Measurements from ENCODE around the gene NCKAP5.

Gene NCKAP5

DNA sequence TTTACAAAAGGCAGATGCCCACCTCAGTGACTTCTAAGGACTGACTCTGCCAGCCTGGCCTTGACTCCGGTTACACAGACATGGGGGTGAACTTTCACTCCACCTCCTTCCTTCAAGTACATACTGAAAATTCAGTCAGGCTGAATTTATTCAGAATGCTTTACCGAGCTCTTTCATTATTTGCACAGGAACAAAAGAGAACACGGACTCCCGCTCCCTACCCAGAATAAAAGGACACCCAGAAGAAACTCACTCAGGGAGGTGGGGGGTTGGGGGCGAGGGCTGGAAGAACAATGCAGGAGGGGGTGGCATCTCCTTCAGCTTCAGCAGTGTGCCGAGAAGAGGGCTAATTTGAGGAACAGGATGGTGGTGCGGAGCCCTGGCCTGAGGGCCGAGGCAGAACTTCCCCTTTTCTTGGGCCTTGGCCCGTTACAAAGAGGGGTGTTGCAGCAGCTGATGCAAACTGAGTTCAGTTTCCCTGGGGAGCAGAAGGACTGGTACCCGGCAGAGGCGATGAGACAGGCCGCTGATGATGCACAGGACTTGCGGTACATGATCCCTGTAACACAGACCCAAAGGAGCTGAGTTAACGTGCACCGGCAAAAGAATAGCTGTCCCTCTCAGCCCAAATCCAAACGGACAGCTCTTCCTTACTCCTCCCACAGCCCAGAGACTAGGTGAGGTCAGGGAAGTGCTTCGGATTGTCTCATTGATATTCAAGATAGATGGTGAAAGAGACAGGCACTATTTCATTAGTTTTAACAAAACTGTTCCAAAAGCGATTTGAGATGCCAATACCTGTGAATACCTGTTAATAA lies 922.3 kb downstream of the NCKAP5 start:
- FAIRE-seq: no peak

DNA sequence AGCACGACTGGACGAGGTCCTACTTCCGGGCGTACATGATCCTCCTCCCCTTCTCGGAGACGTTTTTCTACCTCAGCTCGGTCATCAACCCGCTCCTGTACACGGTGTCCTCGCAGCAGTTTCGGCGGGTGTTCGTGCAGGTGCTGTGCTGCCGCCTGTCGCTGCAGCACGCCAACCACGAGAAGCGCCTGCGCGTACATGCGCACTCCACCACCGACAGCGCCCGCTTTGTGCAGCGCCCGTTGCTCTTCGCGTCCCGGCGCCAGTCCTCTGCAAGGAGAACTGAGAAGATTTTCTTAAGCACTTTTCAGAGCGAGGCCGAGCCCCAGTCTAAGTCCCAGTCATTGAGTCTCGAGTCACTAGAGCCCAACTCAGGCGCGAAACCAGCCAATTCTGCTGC lies 923.1 kb downstream of the NCKAP5 start:
- no peak for FAIRE-seq

DNA sequence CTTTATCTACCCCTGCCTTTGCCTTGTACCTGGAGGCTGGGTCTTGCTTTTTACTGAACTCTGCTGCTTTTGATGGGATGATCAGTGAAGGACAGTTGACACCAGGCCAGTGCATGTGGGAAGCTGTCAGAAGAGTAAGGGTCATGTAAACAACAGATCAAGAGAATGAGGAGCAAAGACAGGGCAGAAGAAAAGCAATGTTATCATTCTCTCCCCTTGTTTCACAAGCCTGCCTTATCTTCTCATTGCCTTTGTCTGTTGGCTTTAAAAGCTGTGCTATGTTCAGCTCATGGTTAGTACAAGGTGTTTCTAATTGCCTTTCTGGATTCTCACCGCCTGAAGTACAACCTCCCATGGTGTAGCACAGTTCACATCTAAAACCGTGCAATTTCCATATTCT lies 925.8 kb downstream of the NCKAP5 start:
- FAIRE-seq: no peak

DNA sequence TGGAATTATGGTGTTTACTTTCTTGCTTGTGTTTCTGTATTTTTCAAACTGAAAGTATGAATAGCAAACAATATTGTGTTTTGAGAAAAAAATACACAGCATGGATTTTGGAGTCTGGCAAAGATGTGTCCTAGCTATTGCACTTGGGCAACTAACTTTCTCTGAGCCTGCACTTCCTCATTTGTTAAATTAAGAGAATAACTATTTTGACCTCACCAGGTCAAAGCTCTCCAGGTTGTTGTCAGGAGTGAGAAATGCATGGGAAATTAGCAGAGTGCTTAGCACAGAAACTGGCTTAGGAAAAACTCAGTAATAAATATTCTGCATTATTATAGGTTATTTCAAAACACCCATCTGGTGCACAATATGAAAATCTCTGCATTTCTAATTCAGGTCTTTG lies 926.4 kb downstream of the NCKAP5 start:
- FAIRE-seq: no peak

DNA sequence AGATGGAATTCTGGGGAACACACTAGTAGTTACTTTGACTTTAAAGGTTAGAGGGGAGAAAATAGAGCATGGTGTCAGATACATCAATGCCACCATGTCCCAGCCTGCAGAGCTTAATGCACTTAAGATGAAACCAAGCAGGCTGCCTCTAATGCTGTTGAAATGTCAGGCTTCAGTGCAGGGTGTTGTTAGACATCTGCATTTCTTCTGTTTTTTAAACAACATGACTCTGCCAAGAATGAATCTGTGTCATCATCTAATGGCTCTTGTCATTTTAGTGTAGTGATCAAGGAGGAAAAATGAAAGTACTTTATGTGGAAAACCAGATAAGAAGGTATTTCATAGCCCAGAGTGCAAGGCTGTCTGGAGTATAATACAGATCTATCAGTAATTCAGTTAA lies 928.1 kb downstream of the NCKAP5 start:
- FAIRE-seq: no peak

DNA sequence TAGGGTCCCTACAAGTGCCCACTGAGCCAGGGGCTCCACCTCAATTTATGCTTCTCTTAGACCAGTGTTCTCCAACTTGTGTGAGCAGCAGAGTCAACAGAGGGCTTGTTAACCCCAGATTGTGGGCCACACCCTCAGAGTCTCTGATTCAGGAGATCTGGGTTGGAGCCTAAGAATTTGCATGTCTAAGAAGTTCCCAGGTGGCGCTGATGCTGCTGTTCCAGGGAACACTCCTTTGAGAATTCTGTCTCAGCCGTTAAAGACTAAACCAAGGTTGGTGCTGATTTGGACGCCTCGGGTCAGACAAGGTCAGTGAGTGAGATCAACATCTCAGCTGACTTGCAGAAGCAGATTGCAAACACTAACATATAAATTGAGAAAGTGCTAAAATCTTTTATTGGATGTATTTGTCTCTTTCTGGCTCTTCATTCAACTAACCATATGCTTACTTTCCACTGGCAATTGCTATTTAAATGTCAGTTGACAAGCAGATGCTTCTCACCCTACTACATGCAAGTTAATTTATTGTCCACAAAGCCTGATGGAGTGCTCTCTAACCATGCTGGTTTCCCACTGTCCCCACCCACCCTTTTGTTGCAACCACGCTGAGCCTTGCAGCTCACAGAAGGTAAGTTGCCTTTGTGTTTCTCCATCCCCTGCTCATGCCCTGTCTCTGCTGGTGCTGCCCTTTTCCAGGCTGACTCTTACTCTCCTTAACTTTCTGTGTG lies 929.8 kb downstream of the NCKAP5 start:
- FAIRE-seq: no peak

DNA sequence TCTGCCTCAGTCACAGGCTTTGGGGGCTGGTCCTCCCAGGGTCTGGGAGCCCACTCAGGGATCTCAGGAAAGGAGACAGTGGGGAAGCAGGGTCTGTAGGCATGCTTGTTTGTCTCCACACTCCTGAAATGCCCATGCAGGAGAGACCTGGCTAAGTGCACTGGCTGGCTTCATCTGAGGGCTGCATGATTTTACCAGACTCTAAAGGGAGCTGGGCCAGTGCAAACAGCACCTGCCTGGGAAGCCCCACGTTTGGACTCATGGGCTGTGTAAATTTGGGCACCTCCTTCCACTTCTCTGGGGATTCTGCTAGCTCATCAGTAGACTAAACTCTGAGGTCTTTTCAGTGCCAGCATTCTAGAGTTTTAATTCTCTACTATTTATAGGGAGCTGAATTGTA lies 931.9 kb downstream of the NCKAP5 start:
- no peak for FAIRE-seq

DNA sequence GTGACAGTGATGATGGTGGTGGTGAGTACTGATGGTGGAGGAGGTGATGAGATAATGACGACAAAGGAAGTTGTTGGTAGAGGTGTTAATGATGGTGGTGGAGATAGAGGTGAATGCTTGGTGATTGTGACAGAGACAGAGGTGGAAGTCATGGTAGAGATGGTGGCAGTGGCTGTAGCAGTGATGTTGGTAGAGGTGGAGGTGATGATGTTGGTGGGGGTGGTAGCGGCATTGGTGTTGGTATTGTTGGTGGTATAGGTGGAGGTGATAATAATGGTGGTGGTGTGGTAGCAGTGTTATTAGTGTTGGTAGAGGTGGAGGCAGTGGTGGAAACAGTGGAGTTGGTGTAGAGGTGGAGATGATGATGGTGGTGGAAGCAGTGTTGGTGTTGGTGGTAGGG lies 934.6 kb downstream of the NCKAP5 start:
- FAIRE-seq: no peak

DNA sequence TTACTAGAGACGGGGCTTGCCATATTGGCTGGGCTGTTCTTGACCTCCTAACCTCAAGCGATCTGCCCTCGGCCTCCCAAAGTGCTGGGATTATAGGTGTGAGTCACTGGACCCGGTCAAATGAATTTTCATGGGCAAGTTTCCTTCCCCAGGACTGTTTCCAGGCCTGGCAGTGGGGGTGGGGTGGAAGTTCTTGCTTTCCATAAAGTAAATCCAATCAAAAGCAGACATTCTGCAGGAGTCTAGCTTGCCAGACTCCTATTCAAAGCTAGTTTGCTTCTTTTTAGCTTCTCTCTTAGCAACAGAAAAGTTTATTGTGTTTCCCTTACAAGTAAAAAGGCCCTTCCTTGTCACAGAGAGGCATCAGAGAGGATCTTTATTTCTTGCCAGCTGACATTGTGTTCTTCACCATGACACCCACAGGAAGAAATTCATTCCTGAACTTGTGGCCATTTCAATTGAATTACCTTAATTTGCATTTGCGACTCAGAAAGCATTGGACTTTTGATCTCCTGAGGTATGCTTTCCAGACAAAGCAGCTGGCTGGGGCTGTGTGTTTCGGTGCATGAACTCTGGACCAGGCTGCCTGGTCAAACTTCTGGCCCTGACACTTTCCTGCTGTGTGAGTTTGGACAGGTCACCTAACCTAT lies 936.1 kb downstream of the NCKAP5 start:
- FAIRE-seq: no peak

DNA sequence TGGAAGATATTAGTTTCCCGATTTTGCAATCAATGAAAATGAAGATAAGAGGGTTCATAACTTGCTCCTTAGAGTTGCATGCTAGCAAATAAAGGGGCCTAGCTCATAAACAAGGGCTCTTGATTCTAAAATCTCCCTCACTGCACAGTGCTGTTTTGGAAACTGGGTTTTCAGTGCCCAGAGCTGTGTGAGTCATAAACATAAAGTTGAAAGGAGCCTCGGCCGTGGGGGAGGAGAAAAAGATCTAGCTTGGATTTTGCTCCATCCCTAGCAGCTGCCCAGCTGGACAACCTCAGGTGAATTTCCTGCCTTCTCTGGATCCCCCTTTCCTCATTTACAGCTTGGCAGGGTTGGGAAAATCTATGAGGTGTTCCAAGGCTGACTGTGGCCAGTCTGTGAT lies 940.7 kb downstream of the NCKAP5 start:
- FAIRE-seq: no peak

DNA sequence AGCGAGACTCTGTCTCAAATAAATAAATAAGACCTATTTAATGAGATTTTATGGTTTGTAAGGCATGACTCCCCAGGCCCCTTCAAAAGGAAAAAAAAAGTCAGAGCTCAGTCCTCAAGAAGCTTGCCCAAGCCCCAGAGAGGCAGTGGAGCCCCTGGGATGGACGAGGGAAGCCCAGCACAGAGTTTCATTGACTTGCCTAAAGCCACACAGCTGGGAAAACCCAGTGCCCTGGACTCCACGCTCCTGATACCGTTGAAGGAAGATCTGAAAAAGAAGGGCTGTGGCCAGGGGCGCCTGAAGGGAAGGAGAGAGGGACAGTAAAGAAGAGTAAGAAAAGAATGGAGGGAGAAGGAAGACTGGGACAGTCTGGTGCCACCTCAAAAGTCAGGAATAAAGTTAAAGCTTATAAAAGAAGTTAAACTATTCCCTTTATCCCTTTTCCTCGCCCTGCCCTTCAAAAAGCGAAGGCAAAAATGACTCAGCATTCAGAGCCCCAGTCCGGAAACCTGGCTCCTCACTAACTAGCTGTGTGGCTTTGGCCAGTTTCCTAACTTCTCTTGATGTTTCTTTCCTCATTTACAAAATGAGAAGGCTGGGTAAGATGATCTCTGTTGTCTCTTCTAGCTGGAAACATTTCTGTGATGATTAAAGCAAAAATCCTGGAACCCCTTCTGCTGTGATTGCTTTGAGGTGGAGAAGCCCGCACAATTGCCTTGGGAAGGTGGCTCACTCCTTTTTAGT lies 945.0 kb downstream of the NCKAP5 start:
- no peak for FAIRE-seq
